GM13976 (cell line): ENCODE data around the gene CNKSR3.

ENCODE experiments used
- DNase-seq: peaks from one replicate; pipeline ENCODE4 v3.0.0; 2012; ENCODE audit warnings: low spot score
- in situ Hi-C: fragments of 300-500 bp; cut with MboI; formaldehyde crosslinking; loops from one replicate; pipeline ENCODE4 v1.12.0; 2022; ENCODE audit warnings: low sequenced_read_pairs, mixed read lengths, inconsistent platforms; ENCODE audit not compliant: unreplicated experiment
- TF ChIP-seq, protein P1 (sequence below): IDR thresholded peaks from 2 replicates; pipeline ENCODE4 v1.5.1; 2012; ENCODE audit warnings: borderline replicate concordance, mild to moderate bottlenecking; ENCODE audit not compliant: insufficient read depth; ENCODE audit errors: extremely low read depth, missing control alignments, control extremely low read depth

Gene CNKSR3

DNA sequence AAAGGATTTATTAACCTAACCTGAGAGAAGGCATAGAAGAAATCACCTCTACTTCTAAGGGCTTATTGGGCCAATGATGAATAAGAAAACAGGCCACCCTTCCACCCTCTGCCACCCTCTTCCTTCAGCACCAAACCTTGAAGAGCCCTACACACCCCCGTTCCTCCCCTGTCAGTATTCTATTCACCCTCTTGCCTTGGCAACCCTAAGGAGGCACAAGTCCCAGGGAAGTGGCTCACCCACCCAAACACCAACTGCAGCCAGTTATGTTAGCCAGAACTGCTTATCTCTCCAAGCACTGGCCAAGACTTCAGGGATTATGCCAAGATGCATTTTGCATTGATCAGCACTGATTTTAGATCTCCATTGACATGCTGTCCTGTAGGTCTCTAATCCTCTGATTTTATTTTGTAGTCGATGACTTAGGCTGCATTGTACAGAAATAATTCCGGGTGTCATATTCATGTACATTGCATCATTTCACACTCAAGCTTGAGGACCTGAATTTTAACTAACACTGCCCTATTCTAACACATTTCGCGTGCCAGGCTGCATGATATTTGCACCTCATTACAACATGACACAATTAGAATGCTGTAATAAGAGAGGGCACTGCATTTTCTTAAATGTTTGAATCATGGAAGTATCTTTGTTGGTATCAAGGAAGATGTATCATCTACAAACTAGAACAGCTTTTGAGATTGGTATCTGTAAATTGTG, 15.7 kb downstream of the CNKSR3 start:
- DNase-seq: no peak
- TF ChIP-seq, protein P1, sequence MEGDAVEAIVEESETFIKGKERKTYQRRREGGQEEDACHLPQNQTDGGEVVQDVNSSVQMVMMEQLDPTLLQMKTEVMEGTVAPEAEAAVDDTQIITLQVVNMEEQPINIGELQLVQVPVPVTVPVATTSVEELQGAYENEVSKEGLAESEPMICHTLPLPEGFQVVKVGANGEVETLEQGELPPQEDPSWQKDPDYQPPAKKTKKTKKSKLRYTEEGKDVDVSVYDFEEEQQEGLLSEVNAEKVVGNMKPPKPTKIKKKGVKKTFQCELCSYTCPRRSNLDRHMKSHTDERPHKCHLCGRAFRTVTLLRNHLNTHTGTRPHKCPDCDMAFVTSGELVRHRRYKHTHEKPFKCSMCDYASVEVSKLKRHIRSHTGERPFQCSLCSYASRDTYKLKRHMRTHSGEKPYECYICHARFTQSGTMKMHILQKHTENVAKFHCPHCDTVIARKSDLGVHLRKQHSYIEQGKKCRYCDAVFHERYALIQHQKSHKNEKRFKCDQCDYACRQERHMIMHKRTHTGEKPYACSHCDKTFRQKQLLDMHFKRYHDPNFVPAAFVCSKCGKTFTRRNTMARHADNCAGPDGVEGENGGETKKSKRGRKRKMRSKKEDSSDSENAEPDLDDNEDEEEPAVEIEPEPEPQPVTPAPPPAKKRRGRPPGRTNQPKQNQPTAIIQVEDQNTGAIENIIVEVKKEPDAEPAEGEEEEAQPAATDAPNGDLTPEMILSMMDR: no peak
- in situ Hi-C loops: no loop called here

DNA sequence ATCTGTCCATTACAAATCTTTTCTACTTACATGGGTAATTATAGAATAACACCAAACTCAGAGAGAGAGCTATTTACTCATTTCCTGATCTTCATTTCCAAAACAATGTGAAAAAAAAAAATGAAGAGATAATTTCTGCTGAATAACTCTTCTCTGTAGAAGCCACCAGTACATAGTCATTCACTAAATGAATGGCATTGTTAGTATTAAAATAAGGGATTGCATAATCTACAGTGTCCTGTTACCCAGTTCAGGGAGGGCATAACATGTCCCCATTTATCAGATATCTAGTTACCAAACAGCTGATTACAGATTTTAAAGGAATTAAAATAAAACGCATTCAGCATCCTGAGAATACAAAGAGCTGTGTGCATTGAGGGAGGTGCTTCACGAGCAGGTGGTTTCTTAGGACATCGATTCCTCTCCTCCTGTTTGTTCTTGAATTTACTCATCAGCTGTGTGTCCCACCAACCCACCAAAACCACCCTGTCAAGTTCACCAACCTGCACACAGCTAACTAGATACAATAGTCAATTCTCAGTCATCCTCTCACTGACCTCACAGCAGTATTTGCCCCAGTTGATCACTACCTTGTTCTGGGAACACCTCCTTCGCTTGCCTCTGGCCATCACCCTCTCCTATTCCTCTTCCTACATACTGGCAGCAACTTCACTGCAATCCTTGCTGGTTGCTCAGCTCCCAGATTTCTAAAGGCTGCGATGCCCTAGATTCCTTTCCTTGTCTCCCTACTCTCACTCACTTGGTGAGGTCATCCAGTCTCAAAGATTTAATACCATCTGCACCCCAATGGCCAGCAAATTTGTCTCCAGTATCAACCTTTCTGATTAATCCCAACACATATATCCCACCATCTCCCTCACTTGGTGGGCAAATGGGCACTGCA, 18.7 kb downstream of the CNKSR3 start:
- no peak for DNase-seq
- TF ChIP-seq, protein P1: no peak
- in situ Hi-C loops: no loop called here

DNA sequence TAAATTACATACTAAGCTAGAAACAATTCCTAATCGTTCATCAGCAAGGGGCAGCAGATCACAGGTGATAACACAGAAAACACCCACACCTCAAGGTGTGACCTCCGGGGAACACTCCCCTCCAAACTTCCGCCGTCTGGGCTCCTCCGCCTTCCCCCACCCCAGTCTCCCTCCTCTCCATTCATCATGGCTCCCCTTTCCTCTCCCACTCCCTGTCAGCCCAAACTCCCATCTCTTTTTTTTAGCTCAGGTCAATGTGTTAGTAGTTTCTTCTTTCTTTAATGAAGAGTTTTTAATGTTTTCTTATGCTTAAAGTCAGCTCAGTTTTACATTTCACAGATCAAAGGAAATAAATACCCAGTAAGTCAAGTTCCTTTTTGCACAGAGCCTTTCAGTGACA, 20.7 kb downstream of the CNKSR3 start:
- no peak for DNase-seq
- TF ChIP-seq, protein P1: no peak
- in situ Hi-C loops: no loop called here

DNA sequence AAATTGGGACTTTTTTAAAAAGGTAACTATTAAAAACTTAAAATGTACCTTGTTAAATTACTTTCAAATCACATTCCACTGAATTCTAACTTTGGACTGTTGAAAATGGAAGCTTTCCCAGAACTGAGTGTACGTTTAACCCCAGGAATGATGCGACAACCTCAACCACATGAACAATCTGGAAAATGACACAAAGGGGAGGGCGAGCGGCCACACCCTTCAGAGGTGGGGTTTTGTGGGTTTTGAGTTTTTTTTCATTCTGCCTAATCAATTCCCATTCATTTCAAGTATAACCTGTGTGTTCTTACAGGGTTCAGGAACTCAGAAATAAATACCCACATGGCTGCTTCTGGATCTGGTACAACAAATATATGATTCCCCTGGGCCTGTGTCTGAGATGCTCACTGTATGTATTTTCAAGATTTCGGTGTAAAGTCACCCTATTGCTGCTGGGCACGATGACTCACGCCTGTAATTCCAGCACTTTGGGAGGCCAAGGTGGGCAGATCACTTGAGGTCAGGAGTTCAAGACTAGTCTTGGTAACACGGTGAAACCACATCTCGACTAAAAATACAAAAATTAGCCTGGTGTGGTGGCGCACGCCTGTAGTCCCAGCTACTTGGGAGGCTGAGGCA, 21.6 kb downstream of the CNKSR3 start:
- in situ Hi-C loops: no loop called here
- TF ChIP-seq, protein P1: no peak
- DNase-seq: no peak

DNA sequence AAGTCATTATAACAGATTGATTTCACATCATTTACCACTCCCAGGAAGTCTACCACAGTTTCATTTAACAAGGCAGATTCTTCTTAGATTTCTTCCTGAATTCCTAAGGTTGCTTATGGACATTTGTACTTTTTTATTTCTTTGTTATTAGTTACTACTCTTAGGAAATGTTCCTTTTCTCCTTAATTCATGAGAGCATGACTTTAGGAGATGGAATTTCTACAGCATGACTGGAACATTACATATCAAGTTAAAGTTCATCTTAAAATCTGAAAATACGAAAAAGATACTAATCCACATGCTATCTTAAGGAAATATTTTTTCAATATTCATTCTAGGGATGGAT, 22.3 kb downstream of the CNKSR3 start:
- DNase-seq: no peak
- TF ChIP-seq, protein P1: no peak
- in situ Hi-C loops: no loop called here

DNA sequence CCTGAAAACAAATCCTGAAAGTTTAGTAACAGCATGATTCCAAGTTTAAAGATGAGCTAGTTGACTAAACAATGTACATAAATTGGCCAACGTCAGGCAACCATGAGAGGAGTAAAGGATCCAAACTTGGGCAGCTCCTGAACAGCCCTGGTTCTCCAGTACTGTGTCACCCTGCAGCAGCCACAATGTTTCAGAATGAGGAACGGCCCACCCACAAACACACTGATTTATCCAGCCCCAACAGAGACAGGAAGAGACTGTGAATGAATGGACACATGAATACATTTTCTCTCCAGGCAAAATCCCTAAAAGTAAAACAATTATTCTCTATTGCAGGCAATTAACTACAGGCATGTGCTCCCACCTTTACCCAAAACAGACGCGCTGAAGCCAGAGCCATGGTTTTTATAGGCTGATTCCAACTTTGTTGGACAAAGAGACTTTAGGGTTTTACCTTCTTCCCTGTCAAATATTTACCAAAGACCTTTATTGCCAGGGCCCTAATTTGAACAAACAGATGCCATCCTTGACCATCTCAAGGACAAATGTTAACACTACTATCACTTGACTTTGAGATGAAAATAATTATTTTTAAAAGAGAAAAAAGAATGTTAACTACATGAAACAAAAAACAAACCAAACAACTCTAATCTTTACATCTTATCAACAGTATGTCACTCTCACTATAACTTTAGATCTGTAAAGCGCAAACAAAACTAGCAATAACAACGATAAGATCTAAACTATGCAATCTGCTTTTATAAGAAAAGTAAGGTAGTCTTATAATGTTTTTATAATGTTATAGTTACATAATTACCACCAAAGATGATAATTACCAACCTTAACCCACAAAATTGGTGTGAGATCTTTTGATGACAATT, 22.9 kb downstream of the CNKSR3 start:
- in situ Hi-C loops: no loop called here
- no peak for DNase-seq
- TF ChIP-seq, protein P1: no peak
